Psoas muscle (tissue), 8 donors: ENCODE data around the gene AP1B1. TPM values are rescaled to one million over a fixed set of nuclear protein-coding genes. Genes with fewer than 3 reads are reported as not detected.
"Not testable (repeated sequence)": the region's sequence is repeated elsewhere in the genome, so short reads cannot be mapped to it uniquely, and the experiment has no call there.

Experiments used
- ATAC-seq, 4 donors: fragments of 200-7000 bp; cut with Tn5 transposase; one replicate each; pipeline ENCODE4 v1.9.1; 2020; ENCODE audit warnings: moderate library complexity in 3 of 4, mild to moderate bottlenecking in 2 of 4
- DNase-seq, 2 donors: peaks; one replicate each; pipeline ENCODE4 v3.0.0-alpha.2; 2020
- H3K27ac ChIP-seq: fragments of 200-600 bp; one replicate; pipeline ENCODE4 v1.8.0; 2022
- H3K27me3 ChIP-seq, 3 donors: fragments of 200-600 bp in 1 of 3; one replicate each; pipeline versions ENCODE4 v1.6.1 to v1.8.0; 2013 to 2022; ENCODE audit warnings: low read length in 2 of 3, mild to moderate bottlenecking in 2 of 3, moderate library complexity in 1 of 3; ENCODE audit not compliant: insufficient read depth in 3 of 3
- H3K36me3 ChIP-seq, 2 donors: fragments of 200-600 bp in 1 of 2; one replicate each; pipeline versions ENCODE4 v1.6.1 to v1.8.0; 2013 to 2022; ENCODE audit warnings: low read depth in 1 of 2, mild to moderate bottlenecking in 1 of 2, moderate library complexity in 1 of 2; ENCODE audit not compliant: insufficient read depth in 1 of 2
- H3K4me1 ChIP-seq: fragments of 200-600 bp; one replicate; pipeline ENCODE4 v1.8.0; 2022
- H3K4me3 ChIP-seq: fragments of 200-600 bp; one replicate; pipeline ENCODE4 v1.8.0; 2022; ENCODE audit warnings: mild to moderate bottlenecking
- H3K9me3 ChIP-seq: fragments of 200-600 bp; one replicate; pipeline ENCODE4 v1.8.0; 2022
- CTCF ChIP-seq: fragments of 200-600 bp; IDR thresholded peaks from one replicate; pipeline ENCODE4 v1.8.0; 2022; ENCODE audit warnings: antibody characterized with exemption
- WGBS, 3 donors: extraction: QIAGEN DNeasy Blood & Tissue Kit; methylation state at CpG; one replicate each; pipeline versions ENCODE4 v1.1.6 to v1.1.7; 2013; 5-methylcytosine and 5-hydroxymethylcytosine counted together
- intact Hi-C, 2 donors: fragments of 100-400 bp; cut with DNase I; formaldehyde crosslinking; loops; one replicate each; pipeline versions ENCODE4 v1.11.0 to v1.14.2; 2022
- polyA plus RNA-seq, 3 donors: library from polyadenylated mRNA; stranded (reverse); fragments of 200-250 nt; gene quantifications; one replicate each; pipeline ENCODE4 v1.2.3, GENCODE V29; 2013
- total RNA-seq, 4 donors: library from RNA; stranded (reverse); fragmentation: NEBNext Ultra II Directional in 2 of 4; extraction: Animal tissue kit (Norgen Biotek cat#: 25700) in 2 of 4; gene quantifications; one replicate each; pipeline versions ENCODE4 v1.2.1 to v1.2.4, GENCODE V29; 2021 to 2023
- donor health status: healthy with polysubstance abuse.
- donor health status: DM: no; HTN: no; CAD: no; lungs with moderate emphysema.
- donor health status: Bipolar disorder and iron deficiency.
- donor health status: healthy.
- donor health status: DM: yes; HTN: yes; CAD: no.
- donor health status: DM: no; HTN: no; CAD: no.
- donor health status: DM: no; HTN: no; CAD: no.
- donor health status: DM: yes; HTN: yes; CAD: no.

The AP1B1 gene
- total and polyA plus RNA-seq, 7 donors: 17.5 to 35.3 (median 30.6) TPM

DNA sequence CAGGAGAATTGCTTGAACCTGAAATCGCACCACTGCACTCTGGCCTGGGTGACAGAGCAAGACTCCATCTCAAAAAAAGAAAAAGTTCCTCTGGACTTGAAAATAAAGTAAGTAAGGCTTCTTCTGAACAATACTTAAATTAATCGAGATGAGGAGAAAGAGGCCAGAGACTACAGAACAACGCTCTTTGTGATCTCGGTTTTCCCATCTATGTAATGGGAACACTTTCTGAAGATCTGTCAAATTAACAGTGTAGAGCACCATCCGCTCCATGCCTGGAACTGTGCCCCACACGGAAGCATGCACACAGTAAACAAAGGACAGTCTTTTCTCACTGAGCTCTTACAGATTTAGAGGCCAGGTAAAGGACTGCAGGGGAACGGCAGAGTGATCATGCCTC lies 9.1 kb downstream of the AP1B1 start:
- Histone ChIP-seq H3K4me3 (no peak overlapping the region), H3K27ac (no peak overlapping the region), H3K4me1 (peaks cover 25% of the 10 kb centered on the region), H3K27me3 (no peaks in the 10 kb centered on the region), H3K36me3 (peaks cover 4 to 25% of the 10 kb centered on the region in 2 donors), H3K9me3 (no peaks in the 10 kb centered on the region)
- intact Hi-C loops: no loop called here
- 84 to 88% (median 84%) methylated on average over 7 of the region's 7 CpGs for WGBS, 3 donors
- no peak for TF ChIP-seq CTCF
- ATAC-seq (no peak), DNase-seq (no peak)

GRCh38 chr22:29377979-29378378 lies 10.4 kb downstream of the AP1B1 start:
- H3K9me3 ChIP-seq: no peaks in the 10 kb centered on the region
- H3K27ac ChIP-seq: peak overlapping the region; percentile 31
- no peak for TF ChIP-seq CTCF
- peaks cover 28% of the 10 kb centered on the region for H3K4me1 ChIP-seq
- H3K27me3 ChIP-seq: no peaks in the 10 kb centered on the region
- peaks cover 4 to 20% of the 10 kb centered on the region in 2 donors for H3K36me3 ChIP-seq
- H3K4me3 ChIP-seq: no peak overlapping the region
- ATAC-seq (peak in 3 of 4 donors; percentile 6 to 28 (median 18)), DNase-seq (no peak)
- intact Hi-C loops: no loop called here
- WGBS, 3 donors: 41 to 57% (median 46%) methylated on average over 7 of the region's 7 CpGs

GRCh38 chr22:29376705-29377104 lies 11.7 kb downstream of the AP1B1 start:
- 84 to 96% (median 90%) methylated on average over 5 of the region's 5 CpGs for WGBS, 3 donors
- H3K27ac ChIP-seq: peak overlapping the region; percentile 34
- DNase-seq, H3K9me3 ChIP-seq, intact Hi-C loops, H3K4me3 ChIP-seq, H3K27me3 ChIP-seq, ATAC-seq: not testable (repeated sequence)
- H3K36me3 ChIP-seq: peaks cover 4 to 12% of the 10 kb centered on the region in 2 donors
- H3K4me1 ChIP-seq: peaks cover 28% of the 10 kb centered on the region

- no peaks in the 10 kb centered on the region for H3K27me3 ChIP-seq
Measured at GRCh38 chr22:29375398-29376076, 12.8 kb downstream of the AP1B1 start.

GRCh38 chr22:29374806-29375205 lies 13.6 kb downstream of the AP1B1 start:
- WGBS, 3 donors: 92 to 99% (median 96%) methylated on average over 7 of the region's 7 CpGs

More at GRCh38 chr22:29375398-29376076, 12.8 kb downstream of the AP1B1 start:
- Histone ChIP-seq H3K9me3 (no peaks in the 10 kb centered on the region), H3K36me3 (peaks cover 4 to 21% of the 10 kb centered on the region in 2 donors), H3K4me1 (peaks cover 29% of the 10 kb centered on the region), H3K27ac (peak overlapping the region; percentile 65), H3K4me3 (no peak overlapping the region)
- ATAC-seq (peak; percentile 78 to 94 (median 90)), DNase-seq (peak; percentile 56 to 72)
- intact Hi-C loops: no loop called here
- TF ChIP-seq CTCF: no peak
- 54 to 69% (median 58%) methylated on average over 4 of the region's 4 CpGs for WGBS, 3 donors

More at GRCh38 chr22:29374806-29375205, 13.6 kb downstream of the AP1B1 start:
- Histone ChIP-seq H3K27ac (peak overlapping the region; percentile 65), H3K36me3 (peaks cover 4 to 21% of the 10 kb centered on the region in 2 donors), H3K4me1 (peaks cover 31% of the 10 kb centered on the region)
- DNase-seq, H3K4me3 ChIP-seq, H3K9me3 ChIP-seq, ATAC-seq, intact Hi-C loops, H3K27me3 ChIP-seq: not testable (repeated sequence)
